ENCODE measurements around the gene ERN1. TPM values are rescaled to one million over a fixed set of nuclear protein-coding genes. Genes with fewer than 3 reads are reported as not detected.

The ERN1 gene
- total RNA-seq, 1 experiment from 2014 or later: 6.5 TPM

DNA sequence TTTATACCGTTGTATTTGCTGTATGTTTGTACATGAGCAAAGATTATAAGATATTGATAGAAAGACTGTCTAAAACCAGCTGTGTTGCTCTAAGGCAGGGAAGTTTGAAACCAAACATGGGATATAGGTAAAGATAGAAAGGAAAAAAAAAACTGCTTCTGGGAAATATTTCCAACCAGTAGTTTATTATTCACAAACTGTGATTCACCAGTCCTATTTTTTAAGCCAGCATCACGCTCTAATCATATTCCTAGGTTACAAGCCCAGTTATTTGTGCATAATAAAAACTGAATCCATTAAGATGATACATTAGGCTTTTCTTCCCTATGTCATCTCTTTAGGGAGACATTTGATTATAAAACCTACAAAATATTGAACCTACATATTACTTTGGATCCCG, 4.0 kb downstream of the ERN1 start:
- ChIA-PET CTCF (interaction anchor here (1.0 to 3.5 kb wide), 3 partner anchors 8 to 97 kb away, joined by 3 to 18 read pairs (median 3); no protein-coding TSS in a partner anchor), POLR2A (interaction anchor here (2.2 kb wide), 1 partner anchor 12 kb away, joined by 4 read pairs; no protein-coding TSS in a partner anchor)
- H3K4me1 Mint-ChIP-seq: peaks cover 13% of the 10 kb centered on the region
- no peaks in the 10 kb centered on the region for H3K36me3 Mint-ChIP-seq
- DNase-seq (ENCODE audit: low spot score) (no peak), ATAC-seq (no peak)
- H3K27me3 Mint-ChIP-seq (ENCODE audit: low read depth): peaks cover 21% of the 10 kb centered on the region
- H3K27ac Mint-ChIP-seq: no peak overlapping the region
- no peak overlapping the region for H3K4me3 Mint-ChIP-seq
- TF ChIP-seq ELF4 (CRISPR knock-in tag; IDR thresholded peaks at IDR 0.05; ENCODE audit: low read depth): no peak
- no peak for TF ChIP-seq HMGA2 (CRISPR knock-in tag; IDR thresholded peaks at IDR 0.05)
- TF ChIP-seq JUN (CRISPR knock-in tag; IDR thresholded peaks at IDR 0.05): no peak
- no peak for TF ChIP-seq MXD4 (CRISPR knock-in tag; IDR thresholded peaks at IDR 0.05; ENCODE audit: borderline replicate concordance)
- TF ChIP-seq SOX15 (CRISPR knock-in tag; IDR thresholded peaks at IDR 0.05): no peak
- no peak for TF ChIP-seq NFATC4 (CRISPR knock-in tag; IDR thresholded peaks at IDR 0.05)
- no peak for TF ChIP-seq TP53 (CRISPR knock-in tag; IDR thresholded peaks at IDR 0.05)
- TF ChIP-seq CDX4 (CRISPR knock-in tag; IDR thresholded peaks at IDR 0.05; ENCODE audit: borderline replicate concordance): no peak
- TF ChIP-seq, protein P1, sequence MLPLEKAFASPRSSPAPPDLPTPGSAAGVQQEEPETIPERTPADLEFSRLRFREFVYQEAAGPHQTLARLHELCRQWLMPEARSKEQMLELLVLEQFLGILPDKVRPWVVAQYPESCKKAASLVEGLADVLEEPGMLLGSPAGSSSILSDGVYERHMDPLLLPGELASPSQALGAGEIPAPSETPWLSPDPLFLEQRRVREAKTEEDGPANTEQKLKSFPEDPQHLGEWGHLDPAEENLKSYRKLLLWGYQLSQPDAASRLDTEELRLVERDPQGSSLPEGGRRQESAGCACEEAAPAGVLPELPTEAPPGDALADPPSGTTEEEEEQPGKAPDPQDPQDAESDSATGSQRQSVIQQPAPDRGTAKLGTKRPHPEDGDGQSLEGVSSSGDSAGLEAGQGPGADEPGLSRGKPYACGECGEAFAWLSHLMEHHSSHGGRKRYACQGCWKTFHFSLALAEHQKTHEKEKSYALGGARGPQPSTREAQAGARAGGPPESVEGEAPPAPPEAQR (CRISPR knock-in tag; IDR thresholded peaks at IDR 0.05): no peak
- no peak for TF ChIP-seq JAZF1 (CRISPR knock-in tag; IDR thresholded peaks at IDR 0.05)
- TF ChIP-seq, protein P2, sequence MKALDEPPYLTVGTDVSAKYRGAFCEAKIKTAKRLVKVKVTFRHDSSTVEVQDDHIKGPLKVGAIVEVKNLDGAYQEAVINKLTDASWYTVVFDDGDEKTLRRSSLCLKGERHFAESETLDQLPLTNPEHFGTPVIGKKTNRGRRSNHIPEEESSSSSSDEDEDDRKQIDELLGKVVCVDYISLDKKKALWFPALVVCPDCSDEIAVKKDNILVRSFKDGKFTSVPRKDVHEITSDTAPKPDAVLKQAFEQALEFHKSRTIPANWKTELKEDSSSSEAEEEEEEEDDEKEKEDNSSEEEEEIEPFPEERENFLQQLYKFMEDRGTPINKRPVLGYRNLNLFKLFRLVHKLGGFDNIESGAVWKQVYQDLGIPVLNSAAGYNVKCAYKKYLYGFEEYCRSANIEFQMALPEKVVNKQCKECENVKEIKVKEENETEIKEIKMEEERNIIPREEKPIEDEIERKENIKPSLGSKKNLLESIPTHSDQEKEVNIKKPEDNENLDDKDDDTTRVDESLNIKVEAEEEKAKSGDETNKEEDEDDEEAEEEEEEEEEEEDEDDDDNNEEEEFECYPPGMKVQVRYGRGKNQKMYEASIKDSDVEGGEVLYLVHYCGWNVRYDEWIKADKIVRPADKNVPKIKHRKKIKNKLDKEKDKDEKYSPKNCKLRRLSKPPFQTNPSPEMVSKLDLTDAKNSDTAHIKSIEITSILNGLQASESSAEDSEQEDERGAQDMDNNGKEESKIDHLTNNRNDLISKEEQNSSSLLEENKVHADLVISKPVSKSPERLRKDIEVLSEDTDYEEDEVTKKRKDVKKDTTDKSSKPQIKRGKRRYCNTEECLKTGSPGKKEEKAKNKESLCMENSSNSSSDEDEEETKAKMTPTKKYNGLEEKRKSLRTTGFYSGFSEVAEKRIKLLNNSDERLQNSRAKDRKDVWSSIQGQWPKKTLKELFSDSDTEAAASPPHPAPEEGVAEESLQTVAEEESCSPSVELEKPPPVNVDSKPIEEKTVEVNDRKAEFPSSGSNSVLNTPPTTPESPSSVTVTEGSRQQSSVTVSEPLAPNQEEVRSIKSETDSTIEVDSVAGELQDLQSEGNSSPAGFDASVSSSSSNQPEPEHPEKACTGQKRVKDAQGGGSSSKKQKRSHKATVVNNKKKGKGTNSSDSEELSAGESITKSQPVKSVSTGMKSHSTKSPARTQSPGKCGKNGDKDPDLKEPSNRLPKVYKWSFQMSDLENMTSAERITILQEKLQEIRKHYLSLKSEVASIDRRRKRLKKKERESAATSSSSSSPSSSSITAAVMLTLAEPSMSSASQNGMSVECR (CRISPR knock-in tag; IDR thresholded peaks at IDR 0.05; ENCODE audit: borderline replicate concordance): no peak
- TF ChIP-seq RELA (CRISPR knock-in tag; IDR thresholded peaks at IDR 0.05; ENCODE audit: borderline replicate concordance): no peak
- TF ChIP-seq EMX1 (CRISPR knock-in tag; IDR thresholded peaks at IDR 0.05): no peak
- H3K9me3 Mint-ChIP-seq: peaks cover 7% of the 10 kb centered on the region

- H3K36me3 Mint-ChIP-seq: no peaks in the 10 kb centered on the region
- H3K9me3 Mint-ChIP-seq: peaks cover 7% of the 10 kb centered on the region
- peaks cover 9% of the 10 kb centered on the region for H3K4me1 Mint-ChIP-seq
- POLR2A ChIA-PET: interaction anchor here (2.2 kb wide), 1 partner anchor 11 kb away, joined by 4 read pairs; no protein-coding TSS in a partner anchor
- DNase-seq (ENCODE audit: low spot score) (no peak), ATAC-seq (no peak)
- CTCF ChIA-PET: interaction anchor here (1.6 to 3.5 kb wide), 2 partner anchors 61 to 99 kb away, joined by 5 to 18 read pairs; no protein-coding TSS in a partner anchor
- H3K27me3 Mint-ChIP-seq (ENCODE audit: low read depth): peaks cover 13% of the 10 kb centered on the region
- H3K27ac Mint-ChIP-seq: no peak overlapping the region
- H3K4me3 Mint-ChIP-seq: no peak overlapping the region
- no peak for TF ChIP-seq RELA (CRISPR knock-in tag; IDR thresholded peaks at IDR 0.05; ENCODE audit: borderline replicate concordance)
- TF ChIP-seq CDX4 (CRISPR knock-in tag; IDR thresholded peaks at IDR 0.05; ENCODE audit: borderline replicate concordance): no peak
- no peak for TF ChIP-seq ZNF512 (CRISPR knock-in tag; IDR thresholded peaks at IDR 0.05; ENCODE audit: borderline replicate concordance)
- no peak for TF ChIP-seq E2F4 (CRISPR knock-in tag; IDR thresholded peaks at IDR 0.05; ENCODE audit: borderline replicate concordance, low read depth)
- TF ChIP-seq PRRX2 (CRISPR knock-in tag; IDR thresholded peaks at IDR 0.05): no peak
- TF ChIP-seq, protein P3, sequence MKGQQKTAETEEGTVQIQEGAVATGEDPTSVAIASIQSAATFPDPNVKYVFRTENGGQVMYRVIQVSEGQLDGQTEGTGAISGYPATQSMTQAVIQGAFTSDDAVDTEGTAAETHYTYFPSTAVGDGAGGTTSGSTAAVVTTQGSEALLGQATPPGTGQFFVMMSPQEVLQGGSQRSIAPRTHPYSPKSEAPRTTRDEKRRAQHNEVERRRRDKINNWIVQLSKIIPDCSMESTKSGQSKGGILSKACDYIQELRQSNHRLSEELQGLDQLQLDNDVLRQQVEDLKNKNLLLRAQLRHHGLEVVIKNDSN (CRISPR knock-in tag; IDR thresholded peaks at IDR 0.05): no peak
- no peak for TF ChIP-seq ZBTB43 (CRISPR knock-in tag; IDR thresholded peaks at IDR 0.05)
- TF ChIP-seq, protein P4, sequence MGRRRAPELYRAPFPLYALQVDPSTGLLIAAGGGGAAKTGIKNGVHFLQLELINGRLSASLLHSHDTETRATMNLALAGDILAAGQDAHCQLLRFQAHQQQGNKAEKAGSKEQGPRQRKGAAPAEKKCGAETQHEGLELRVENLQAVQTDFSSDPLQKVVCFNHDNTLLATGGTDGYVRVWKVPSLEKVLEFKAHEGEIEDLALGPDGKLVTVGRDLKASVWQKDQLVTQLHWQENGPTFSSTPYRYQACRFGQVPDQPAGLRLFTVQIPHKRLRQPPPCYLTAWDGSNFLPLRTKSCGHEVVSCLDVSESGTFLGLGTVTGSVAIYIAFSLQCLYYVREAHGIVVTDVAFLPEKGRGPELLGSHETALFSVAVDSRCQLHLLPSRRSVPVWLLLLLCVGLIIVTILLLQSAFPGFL (CRISPR knock-in tag; IDR thresholded peaks at IDR 0.05; ENCODE audit: borderline replicate concordance): no peak
Measured at GRCh38 chr17:64124609-64125008, 5.3 kb downstream of the ERN1 start.

Data from WTC11 (cell line).